ENCODE results near the gene SLC6A8.
"Not testable (repeated sequence)": the region's sequence is repeated elsewhere in the genome, so short reads cannot be mapped to it uniquely, and the experiment has no call there.

GRCh38 chrX:153696986-153697722 is 9.4 kb downstream of the SLC6A8 start:
- TF ChIP-seq EZH2phosphoT487 (IDR thresholded peaks at IDR 0.05; ENCODE audit: insufficient read depth, low read depth); EZH2 (IDR thresholded peaks at IDR 0.05; ENCODE audit: insufficient read depth, poor library complexity, severe bottlenecking): not testable (repeated sequence)
